HG03442 (cell line): Measurements from ENCODE around the gene HEATR5A.
"Not testable (repeated sequence)": the region's sequence is repeated elsewhere in the genome, so short reads cannot be mapped to it uniquely, and the experiment has no call there.

Source experiments
- ATAC-seq: cut with Tn5 transposase; IDR thresholded peaks from one replicate; pipeline ENCODE4 v1.9.1; 2021; ENCODE audit warnings: mild to moderate bottlenecking, moderate library complexity; ENCODE audit not compliant: unreplicated experiment

The HEATR5A gene

DNA sequence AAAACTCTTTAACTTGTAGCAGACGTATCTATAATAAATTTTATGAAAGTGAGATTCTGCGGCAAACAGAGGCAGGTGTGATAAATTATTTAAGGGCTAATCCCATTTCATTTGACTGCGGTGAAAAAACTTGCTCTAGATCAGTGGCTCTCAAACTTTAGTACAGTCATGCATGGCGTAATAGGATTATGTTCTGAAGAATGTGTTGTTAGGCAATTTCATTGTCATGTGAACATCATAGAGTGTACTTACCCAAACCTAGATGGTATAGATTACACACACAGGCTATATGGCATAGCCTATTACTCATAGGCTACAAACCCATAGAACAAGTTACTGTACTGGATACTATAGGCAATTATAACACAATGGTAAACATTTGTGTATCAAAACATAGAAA lies 83.7 kb downstream of the HEATR5A start:
- ATAC-seq: no peak

GRCh38 chr14:31331395-31331794 lies 89.0 kb downstream of the HEATR5A start:
- not testable (repeated sequence) for ATAC-seq

DNA sequence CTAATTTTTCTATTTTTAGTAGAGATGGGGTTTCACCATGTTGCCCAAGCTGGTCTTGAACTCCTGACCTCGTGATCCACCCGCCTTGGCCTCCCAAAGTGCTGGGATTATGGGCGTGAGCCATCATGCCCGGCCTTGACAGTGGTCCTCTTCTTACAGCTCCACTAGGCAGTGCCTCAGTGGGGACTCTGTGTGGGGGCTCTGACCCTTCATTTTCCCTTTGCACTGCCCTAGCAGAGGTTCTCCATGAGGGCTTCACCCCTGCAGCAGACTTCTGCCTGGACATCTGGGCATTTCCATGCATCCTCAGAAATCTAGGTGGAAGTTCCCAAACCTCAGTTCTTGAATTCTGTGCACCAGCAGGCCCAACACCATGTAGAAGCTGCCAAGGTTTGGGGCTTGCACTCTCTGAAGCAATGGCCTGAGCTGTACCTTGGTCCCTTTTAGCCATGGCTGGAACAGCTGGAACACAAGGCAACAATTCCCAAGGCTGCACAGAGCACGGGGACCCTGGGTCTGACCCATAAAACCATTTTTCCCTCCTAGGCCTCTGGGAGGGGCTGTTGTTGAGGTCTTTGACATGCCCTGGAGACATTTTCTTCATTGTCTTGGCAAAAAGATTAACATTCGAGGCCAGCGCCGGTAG lies 90.4 kb downstream of the HEATR5A start:
- not testable (repeated sequence) for ATAC-seq

- no peak for ATAC-seq
Measured at GRCh38 chr14:31326111-31326510, 94.2 kb downstream of the HEATR5A start.

DNA sequence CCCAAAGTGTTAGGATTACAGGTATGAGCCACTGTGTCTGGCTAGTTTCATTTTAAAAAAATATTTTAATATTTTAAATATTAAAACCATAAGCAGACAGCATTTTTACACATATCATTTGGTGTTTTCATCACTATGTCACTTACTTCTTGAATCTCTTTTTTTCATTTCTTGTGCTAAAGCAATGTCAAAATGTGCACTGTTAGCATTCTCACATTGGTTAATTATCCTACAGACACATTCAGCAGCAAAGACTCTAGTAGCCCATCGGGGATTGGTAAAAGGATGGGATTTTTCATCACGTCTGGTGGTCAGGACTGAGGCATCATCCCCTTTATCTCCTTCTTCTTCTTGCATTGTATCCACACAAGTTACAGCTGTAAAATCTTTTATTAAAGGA lies 96.9 kb downstream of the HEATR5A start:
- ATAC-seq: no peak

DNA sequence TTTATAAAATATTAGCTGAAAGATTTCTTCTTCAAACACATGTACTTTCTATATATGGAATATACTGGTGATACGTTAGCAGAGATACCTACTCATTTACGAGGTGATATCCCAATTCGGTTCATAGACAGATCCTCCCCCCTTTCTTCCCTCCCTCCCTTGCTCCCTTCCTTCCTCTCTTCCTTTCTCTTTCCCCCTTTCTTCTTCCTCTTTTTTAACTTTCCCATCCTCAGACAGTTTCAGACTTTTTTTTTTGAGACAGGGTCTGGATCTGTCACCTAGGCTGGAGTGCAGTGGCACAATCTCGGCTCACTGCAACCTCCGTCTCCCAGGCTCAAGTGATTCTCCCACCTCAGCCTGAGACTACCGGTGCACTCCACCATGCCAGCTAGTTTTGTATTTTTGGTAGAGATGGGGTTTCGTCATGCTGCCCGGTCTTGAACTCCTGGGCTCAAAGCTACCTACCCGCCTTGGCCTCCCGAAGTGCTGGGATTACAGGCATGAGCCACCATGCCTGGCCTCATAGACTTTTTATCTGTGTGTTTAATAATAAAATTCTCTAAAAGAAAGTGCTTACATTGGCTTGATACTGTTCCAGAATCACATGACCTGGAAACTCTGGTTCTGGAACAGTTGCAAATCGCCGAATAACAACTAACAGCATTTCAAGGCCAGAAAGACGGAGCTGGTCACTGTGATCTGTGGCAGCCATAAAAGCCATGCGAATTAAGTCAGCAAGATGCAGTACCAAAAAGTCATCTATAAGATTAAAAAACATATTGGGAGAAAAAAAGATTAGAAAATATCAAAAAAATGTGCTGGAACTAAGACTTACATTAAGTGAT lies 99.2 kb downstream of the HEATR5A start:
- ATAC-seq: no peak

DNA sequence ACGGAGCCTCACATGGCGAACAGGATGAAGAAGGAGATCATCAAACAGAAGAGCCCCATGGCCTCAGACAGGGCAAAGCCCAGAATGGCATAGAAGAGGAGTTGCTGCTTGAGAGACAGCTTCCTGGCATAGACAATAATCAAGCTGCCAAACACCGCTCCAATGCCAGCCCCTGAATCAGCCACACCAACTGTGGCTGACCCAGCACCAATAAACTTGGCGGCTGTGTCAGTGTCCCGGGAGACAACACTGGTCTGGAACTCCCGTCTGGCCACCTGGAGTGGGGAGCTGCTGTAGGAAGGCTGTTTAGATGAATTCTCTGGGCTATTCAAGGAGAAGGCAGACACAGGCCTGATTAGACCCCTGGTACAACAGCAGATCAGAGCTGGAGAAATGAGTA lies 100.1 kb downstream of the HEATR5A start:
- no peak for ATAC-seq

- no peak for ATAC-seq
Measured at GRCh38 chr14:31319701-31320100, 100.6 kb downstream of the HEATR5A start.

- no peak for ATAC-seq
Measured at GRCh38 chr14:31312934-31313333, 107.4 kb downstream of the HEATR5A start.

DNA sequence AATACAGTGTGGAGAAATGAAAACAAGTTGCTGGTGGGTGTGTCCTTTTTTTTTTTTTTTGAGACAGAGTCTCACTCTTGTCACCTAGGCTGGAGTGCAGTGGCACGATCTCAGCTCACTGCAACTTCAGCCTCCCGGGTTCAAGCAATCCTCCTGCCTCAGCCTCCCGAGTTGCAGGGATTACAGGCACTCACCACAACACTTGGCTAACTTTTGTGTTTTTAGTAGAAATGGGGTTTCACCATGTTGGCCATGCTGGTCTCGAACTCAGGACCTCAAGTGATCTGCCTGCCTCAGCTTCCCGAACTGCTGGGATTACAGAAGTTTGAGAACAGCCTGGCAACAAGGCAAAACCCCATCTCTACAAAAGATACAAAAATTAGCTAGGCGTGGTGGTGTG lies 108.0 kb downstream of the HEATR5A start:
- ATAC-seq: not testable (repeated sequence)

GRCh38 chr14:31307618-31308017 lies 112.7 kb downstream of the HEATR5A start:
- ATAC-seq: no peak

DNA sequence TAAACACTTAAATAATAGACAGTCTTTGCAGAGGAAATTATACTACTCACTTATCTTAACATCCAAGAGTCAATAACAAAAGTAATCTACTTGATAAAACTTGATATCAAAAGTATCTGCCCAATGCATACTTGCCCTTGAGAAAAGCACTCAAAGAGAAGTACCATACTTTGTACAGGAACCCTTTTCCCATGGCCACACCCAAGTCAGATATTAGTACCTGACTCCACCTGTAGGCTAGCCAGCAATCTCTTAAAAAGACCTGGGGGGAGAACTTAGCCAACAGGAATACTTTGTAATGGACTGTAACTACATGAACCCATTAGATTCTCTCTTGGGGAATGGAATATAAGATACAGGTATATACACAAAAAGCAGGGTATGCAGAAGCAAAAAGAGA lies 113.2 kb downstream of the HEATR5A start:
- ATAC-seq: no peak

- ATAC-seq: no peak
Measured at GRCh38 chr14:31303654-31304053, 116.7 kb downstream of the HEATR5A start.

GRCh38 chr14:31300883-31301282 lies 119.5 kb downstream of the HEATR5A start:
- no peak for ATAC-seq

DNA sequence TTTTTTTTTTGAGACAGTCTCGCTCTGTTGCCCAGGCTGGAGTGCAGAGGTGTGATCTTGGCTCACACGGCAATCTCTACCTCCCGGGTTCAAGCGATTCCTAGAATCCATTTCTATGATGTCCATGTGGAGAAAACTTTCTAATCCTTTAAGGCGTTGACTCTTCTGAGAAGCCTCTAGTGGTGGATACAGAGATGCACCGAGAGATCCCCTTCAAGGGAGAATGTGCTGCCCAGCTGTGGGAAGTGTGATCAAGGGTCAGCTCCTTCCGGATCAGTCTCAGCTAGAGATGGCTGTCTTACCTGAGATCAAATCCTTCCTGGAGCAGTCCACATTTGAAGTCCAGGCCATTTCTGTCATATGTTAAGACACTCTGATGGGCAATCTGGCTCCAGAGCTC lies 120.1 kb downstream of the HEATR5A start:
- no peak for ATAC-seq

DNA sequence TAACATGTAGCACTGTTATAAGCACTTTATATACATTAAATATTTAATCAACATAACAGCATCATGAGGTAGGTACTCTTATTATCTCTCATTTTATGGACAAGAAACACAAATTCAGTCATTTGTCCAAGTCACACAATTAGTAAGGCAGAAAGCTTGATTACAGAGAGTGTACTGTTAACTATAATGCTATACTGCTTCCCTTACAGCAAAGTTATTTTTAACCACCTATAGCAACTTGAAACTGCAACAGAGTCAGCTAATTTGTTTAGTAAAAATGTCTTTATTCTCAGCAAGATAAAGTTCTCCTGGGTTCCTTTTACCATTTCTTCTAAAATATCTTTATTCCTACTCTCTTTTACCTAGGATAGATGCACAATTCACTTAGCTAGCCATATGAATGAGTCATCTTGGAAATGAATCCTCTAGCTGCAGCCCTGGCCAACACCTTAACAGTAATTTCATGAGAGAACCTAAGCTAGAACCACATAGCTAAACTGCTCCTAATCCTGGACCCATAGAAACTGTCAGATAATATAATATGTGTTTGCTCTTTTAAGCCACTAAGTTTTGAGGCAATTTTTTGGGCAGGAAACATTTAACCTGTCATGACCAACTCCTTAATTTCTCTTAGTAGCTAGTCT lies 122.5 kb downstream of the HEATR5A start:
- ATAC-seq: peak; percentile 67

- no peak for ATAC-seq
Measured at GRCh38 chr14:31297112-31297511, 123.2 kb downstream of the HEATR5A start.

- ATAC-seq: no peak
Measured at GRCh38 chr14:31294746-31295405, 125.5 kb downstream of the HEATR5A start.

DNA sequence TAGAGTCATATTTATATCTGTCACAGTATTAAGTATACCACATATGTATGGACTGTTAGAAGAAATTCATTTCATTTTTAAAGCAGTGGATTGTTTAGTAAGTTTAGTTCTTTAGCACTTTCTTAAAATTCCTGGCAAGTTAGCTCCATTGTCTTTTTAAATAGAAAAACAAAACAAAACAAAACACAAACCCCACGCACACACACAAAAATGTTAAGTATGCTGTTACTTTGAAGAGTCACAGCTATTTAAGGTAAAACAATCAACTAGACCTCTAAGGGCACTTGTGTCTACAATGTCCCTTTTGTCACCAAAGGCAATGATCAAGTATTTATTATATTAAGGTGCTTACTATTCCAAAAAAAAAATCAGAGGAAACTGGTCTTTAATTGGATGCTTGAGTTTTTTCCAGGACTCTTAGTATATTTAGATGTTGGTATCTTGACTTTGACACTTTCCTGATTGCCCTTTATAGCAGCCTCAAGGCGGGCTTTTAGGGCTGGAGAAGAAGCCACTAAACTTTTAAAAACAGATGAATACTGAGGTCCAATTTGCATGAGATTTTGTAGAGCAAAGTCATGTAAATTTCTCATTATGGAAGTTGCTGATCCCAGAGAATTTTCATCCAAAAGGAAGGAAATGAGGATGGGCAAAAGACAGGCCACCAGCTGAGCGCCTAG lies 127.3 kb downstream of the HEATR5A start:
- no peak for ATAC-seq

DNA sequence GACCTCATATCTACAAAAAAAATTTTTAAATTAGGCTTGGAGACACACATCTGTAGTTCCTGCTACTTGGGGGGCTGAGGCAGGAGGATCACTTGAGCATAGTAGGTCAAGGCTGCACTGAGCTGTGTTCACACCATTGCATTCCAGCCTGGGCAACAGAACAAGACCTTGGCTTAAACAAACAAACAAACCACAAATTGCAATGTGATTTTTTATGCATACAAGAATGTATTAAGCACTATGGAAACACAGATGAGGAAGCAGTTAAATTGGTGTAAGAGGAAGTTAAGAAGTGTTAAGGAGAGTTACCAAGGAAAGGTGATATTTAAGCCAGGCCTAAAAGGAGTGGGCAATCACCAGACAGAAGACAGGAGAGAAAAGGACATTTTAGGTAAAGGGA lies 129.1 kb downstream of the HEATR5A start:
- no peak for ATAC-seq
